HCT116 (cell line): ENCODE results near the gene VEGFD.

Experiments used
- ELF1 ChIP-seq: IDR thresholded peaks from 2 replicates; pipeline ENCODE4 v1.6.1; 2012; ENCODE audit warnings: low read depth, borderline replicate concordance
- EZH2 ChIP-seq: fragments of 200-600 bp; sonication (generic); IDR thresholded peaks from 2 replicates; pipeline ENCODE4 v1.6.1; 2017; ENCODE audit warnings: antibody characterized with exemption, mixed run types
- POLR2A ChIP-seq: IDR thresholded peaks from 2 replicates; pipeline ENCODE4 v1.7.0; 2011; ENCODE audit warnings: borderline replicate concordance; ENCODE audit not compliant: insufficient read depth, insufficient read length; ENCODE audit errors: extremely low read depth
- POLR2AphosphoS5 ChIP-seq: IDR thresholded peaks from 2 replicates; pipeline ENCODE4 v1.6.1; 2011; ENCODE audit warnings: mild to moderate bottlenecking, low read depth, low read length, moderate library complexity
- SP1 ChIP-seq: IDR thresholded peaks from 2 replicates; pipeline ENCODE4 v1.6.1; 2012; ENCODE audit warnings: low read depth
- TCF7L2 ChIP-seq: IDR thresholded peaks from 2 replicates; pipeline ENCODE4 v1.7.0; 2011; ENCODE audit warnings: borderline replicate concordance, inconsistent platforms; ENCODE audit not compliant: insufficient read depth, insufficient read length; ENCODE audit errors: extremely low read depth
- TF ChIP-seq, protein P1 (sequence below), 3 experiments: fragments of 200-600 bp in 1 of 3; sonication (generic) in 1 of 3; IDR thresholded peaks in 2 of 3; conservative IDR thresholded peaks in 1 of 3; 2 replicates each; pipeline ENCODE4 v1.5.1; 2012 to 2017; ENCODE audit warnings: low read depth in 2 of 3, low read length in 2 of 3, antibody characterized with exemption in 1 of 3, borderline replicate concordance in 1 of 3, control low read depth in 1 of 3, mild to moderate bottlenecking in 1 of 3, mixed read lengths in 1 of 3, mixed run types in 1 of 3, moderate library complexity in 1 of 3; ENCODE audit not compliant: insufficient read depth in 1 of 3
- TF ChIP-seq, protein P2 (sequence below): IDR thresholded peaks from 2 replicates; pipeline ENCODE4 v1.6.1; 2012; ENCODE audit warnings: low read depth
- TF ChIP-seq, protein P3 (sequence below): IDR thresholded peaks from 2 replicates; pipeline ENCODE4 v1.6.1; 2012

DNA sequence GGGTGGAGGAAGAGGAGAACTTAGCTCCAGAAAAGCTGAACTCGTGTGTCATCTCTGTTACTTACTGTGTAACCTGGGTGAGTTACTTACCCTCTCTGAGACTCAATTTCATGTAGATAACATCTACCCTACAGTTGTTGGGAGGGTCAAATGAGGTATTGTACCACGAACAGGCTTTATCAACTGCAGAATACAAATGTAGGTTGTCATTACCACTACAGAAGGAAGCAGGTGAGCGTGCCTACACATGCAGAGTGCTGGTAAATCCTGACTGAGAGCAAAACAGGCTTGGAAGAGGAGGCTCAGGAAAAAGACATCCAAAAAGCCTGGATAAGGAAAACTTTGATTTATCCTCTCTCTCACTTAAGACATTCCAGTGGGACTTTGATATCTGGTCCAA lies 56.1 kb downstream of the VEGFD start:
- TF ChIP-seq, protein P1, sequence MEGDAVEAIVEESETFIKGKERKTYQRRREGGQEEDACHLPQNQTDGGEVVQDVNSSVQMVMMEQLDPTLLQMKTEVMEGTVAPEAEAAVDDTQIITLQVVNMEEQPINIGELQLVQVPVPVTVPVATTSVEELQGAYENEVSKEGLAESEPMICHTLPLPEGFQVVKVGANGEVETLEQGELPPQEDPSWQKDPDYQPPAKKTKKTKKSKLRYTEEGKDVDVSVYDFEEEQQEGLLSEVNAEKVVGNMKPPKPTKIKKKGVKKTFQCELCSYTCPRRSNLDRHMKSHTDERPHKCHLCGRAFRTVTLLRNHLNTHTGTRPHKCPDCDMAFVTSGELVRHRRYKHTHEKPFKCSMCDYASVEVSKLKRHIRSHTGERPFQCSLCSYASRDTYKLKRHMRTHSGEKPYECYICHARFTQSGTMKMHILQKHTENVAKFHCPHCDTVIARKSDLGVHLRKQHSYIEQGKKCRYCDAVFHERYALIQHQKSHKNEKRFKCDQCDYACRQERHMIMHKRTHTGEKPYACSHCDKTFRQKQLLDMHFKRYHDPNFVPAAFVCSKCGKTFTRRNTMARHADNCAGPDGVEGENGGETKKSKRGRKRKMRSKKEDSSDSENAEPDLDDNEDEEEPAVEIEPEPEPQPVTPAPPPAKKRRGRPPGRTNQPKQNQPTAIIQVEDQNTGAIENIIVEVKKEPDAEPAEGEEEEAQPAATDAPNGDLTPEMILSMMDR (IDR thresholded peaks at IDR 0.05 in 2 of 3, conservative IDR thresholded peaks at IDR 0.05 in 1 of 3; ENCODE audit: borderline replicate concordance in 1 of 3, insufficient read depth in 1 of 3, low read depth in 2 of 3, low read length in 2 of 3), result no peak
- TF ChIP-seq POLR2A (no peak), EZH2 (no peak), POLR2AphosphoS5 (no peak), TCF7L2 (no peak), ELF1 (no peak), SP1 (no peak)
- TF ChIP-seq, protein P2, sequence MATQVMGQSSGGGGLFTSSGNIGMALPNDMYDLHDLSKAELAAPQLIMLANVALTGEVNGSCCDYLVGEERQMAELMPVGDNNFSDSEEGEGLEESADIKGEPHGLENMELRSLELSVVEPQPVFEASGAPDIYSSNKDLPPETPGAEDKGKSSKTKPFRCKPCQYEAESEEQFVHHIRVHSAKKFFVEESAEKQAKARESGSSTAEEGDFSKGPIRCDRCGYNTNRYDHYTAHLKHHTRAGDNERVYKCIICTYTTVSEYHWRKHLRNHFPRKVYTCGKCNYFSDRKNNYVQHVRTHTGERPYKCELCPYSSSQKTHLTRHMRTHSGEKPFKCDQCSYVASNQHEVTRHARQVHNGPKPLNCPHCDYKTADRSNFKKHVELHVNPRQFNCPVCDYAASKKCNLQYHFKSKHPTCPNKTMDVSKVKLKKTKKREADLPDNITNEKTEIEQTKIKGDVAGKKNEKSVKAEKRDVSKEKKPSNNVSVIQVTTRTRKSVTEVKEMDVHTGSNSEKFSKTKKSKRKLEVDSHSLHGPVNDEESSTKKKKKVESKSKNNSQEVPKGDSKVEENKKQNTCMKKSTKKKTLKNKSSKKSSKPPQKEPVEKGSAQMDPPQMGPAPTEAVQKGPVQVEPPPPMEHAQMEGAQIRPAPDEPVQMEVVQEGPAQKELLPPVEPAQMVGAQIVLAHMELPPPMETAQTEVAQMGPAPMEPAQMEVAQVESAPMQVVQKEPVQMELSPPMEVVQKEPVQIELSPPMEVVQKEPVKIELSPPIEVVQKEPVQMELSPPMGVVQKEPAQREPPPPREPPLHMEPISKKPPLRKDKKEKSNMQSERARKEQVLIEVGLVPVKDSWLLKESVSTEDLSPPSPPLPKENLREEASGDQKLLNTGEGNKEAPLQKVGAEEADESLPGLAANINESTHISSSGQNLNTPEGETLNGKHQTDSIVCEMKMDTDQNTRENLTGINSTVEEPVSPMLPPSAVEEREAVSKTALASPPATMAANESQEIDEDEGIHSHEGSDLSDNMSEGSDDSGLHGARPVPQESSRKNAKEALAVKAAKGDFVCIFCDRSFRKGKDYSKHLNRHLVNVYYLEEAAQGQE, result no peak
- TF ChIP-seq, protein P3, sequence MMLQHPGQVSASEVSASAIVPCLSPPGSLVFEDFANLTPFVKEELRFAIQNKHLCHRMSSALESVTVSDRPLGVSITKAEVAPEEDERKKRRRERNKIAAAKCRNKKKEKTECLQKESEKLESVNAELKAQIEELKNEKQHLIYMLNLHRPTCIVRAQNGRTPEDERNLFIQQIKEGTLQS, result no peak
